Prostate gland (tissue), 2 donors: Measurements from ENCODE around the gene TP53I11. TPM values are rescaled to one million over a fixed set of nuclear protein-coding genes. Genes with fewer than 3 reads are reported as not detected.

Experiments
- DNase-seq: peaks from one replicate; pipeline ENCODE4 v3.0.0-alpha.2; 2019; ENCODE audit warnings: low spot score
- H3K27ac ChIP-seq, 2 donors: fragments of 200-600 bp; sonication (generic); 2 replicates each; pipeline ENCODE4 v1.5.1; 2017 to 2019
- H3K27me3 ChIP-seq: fragments of 200-600 bp; sonication (generic); replicated peaks from 2 replicates; pipeline ENCODE4 v1.5.1; 2019; ENCODE audit not compliant: insufficient read depth
- H3K36me3 ChIP-seq, 2 donors: fragments of 200-600 bp; sonication (generic); 1 replicate in 1 of 2; 2 replicates in 1 of 2; pipeline versions ENCODE4 v1.5.1 to v1.8.1; 2017 to 2019
- H3K4me1 ChIP-seq: fragments of 200-600 bp; sonication (generic); replicated peaks from 2 replicates; pipeline ENCODE4 v1.5.1; 2019
- H3K4me3 ChIP-seq, 2 donors: fragments of 200-600 bp; sonication (generic); 2 replicates each; pipeline ENCODE4 v1.5.1; 2017 to 2019
- H3K9me3 ChIP-seq: fragments of 200-600 bp; sonication (generic); 2 replicates; pipeline ENCODE4 v1.5.1; 2017
- CTCF ChIP-seq, 4 experiments: fragments of 200-600 bp in 2 of 4; fragments of 450-650 bp in 2 of 4; sonication (generic) in 2 of 4; IDR thresholded peaks; 1 replicate in 3 of 4; 2 replicates in 1 of 4; pipeline ENCODE4 v1.5.1; 2016 to 2019; ENCODE audit warnings: antibody characterized with exemption in 4 of 4, mild to moderate bottlenecking in 2 of 4, moderate library complexity in 2 of 4
- POLR2A ChIP-seq: fragments of 450-650 bp; IDR thresholded peaks from one replicate; pipeline ENCODE4 v1.6.1; 2016; ENCODE audit warnings: antibody characterized with exemption, mild to moderate bottlenecking
- POLR2AphosphoS5 ChIP-seq: sonication (generic); formaldehyde crosslinking; IDR thresholded peaks from one replicate; pipeline ENCODE4 v1.6.1; 2017; ENCODE audit warnings: antibody characterized with exemption
- WGBS: methylation state at CpG from one replicate; pipeline ENCODE4 v1.1.5; 2018; 5-methylcytosine and 5-hydroxymethylcytosine counted together
- intact Hi-C: fragments of 100-400 bp; cut with DNase I; formaldehyde crosslinking; loops from one replicate; pipeline ENCODE4 v1.14.2; 2022
- total RNA-seq, 2 donors: library from RNA; depleted of rRNA; stranded (reverse); fragments of >200 nt; gene quantifications; one replicate each; pipeline ENCODE4 v1.1.0, GENCODE V29; 2016

Gene TP53I11
- total RNA-seq, 2 donors from 2014 or later, result 72.0 to 115 TPM

GRCh38 chr11:44934110-44934509 lies 16.6 kb downstream of the TP53I11 start:
- Histone ChIP-seq H3K9me3 (no peaks in the 10 kb centered on the region), H3K27ac (no peak overlapping the region), H3K27me3 (no peaks in the 10 kb centered on the region), H3K4me1 (no peaks in the 10 kb centered on the region), H3K4me3 (no peak overlapping the region), H3K36me3 (no peaks in the 10 kb centered on the region)
- intact Hi-C loops, result loop anchor here (10.0 kb wide), 2 partner anchors 361 to 401 kb away; no protein-coding TSS in a partner anchor
- no peak for TF ChIP-seq POLR2AphosphoS5
- TF ChIP-seq POLR2A, result no peak
- no peak for DNase-seq
- WGBS, result 79% methylated on average over 2 of the region's 2 CpGs

GRCh38 chr11:44931466-44931865 lies 19.2 kb downstream of the TP53I11 start:
- no peaks in the 10 kb centered on the region for H3K4me1 ChIP-seq
- TF ChIP-seq POLR2AphosphoS5 (no peak), CTCF (IDR thresholded peaks at IDR 0.05) (no peak), POLR2A (no peak)
- no peaks in the 10 kb centered on the region for H3K27me3 ChIP-seq
- H3K4me3 ChIP-seq, result no peak overlapping the region
- intact Hi-C loops, result loop anchor here (10.0 kb wide), 2 partner anchors 363 to 403 kb away; no protein-coding TSS in a partner anchor
- H3K9me3 ChIP-seq, result no peaks in the 10 kb centered on the region
- DNase-seq, result no peak
- no peak overlapping the region for H3K27ac ChIP-seq
- WGBS, result 86% methylated on average over 3 of the region's 3 CpGs
- no peaks in the 10 kb centered on the region for H3K36me3 ChIP-seq

- no peak overlapping the region for H3K4me3 ChIP-seq
- no peaks in the 10 kb centered on the region for H3K4me1 ChIP-seq
- H3K27me3 ChIP-seq, result no peaks in the 10 kb centered on the region
- 69% methylated on average over 13 of the region's 13 CpGs for WGBS
- intact Hi-C loops, result loop anchor here (10.0 kb wide), 2 partner anchors 364 to 404 kb away; no protein-coding TSS in a partner anchor
- H3K27ac ChIP-seq, result no peak overlapping the region
- H3K36me3 ChIP-seq, result no peaks in the 10 kb centered on the region
- TF ChIP-seq POLR2A (no peak), POLR2AphosphoS5 (no peak), CTCF (IDR thresholded peaks at IDR 0.05) (no peak)
- no peak for DNase-seq
- no peaks in the 10 kb centered on the region for H3K9me3 ChIP-seq
These were observed 19.9 kb downstream of the TP53I11 start for GRCh38 chr11:44930588-44931302.

- WGBS, result 50% methylated on average over 4 of the region's 4 CpGs
- TF ChIP-seq CTCF (IDR thresholded peaks at IDR 0.05), result no peak
- TF ChIP-seq POLR2A, result no peak
- DNase-seq, result no peak
- H3K27ac ChIP-seq, result no peak overlapping the region
- intact Hi-C loops, result no loop called here
- no peaks in the 10 kb centered on the region for H3K9me3 ChIP-seq
- no peaks in the 10 kb centered on the region for H3K27me3 ChIP-seq
- no peaks in the 10 kb centered on the region for H3K36me3 ChIP-seq
- no peak overlapping the region for H3K4me3 ChIP-seq
- no peaks in the 10 kb centered on the region for H3K4me1 ChIP-seq
These were observed 21.9 kb downstream of the TP53I11 start for GRCh38 chr11:44928816-44929215.

- Histone ChIP-seq H3K4me3 (no peak overlapping the region), H3K27ac (no peak overlapping the region), H3K9me3 (no peaks in the 10 kb centered on the region), H3K36me3 (no peaks in the 10 kb centered on the region), H3K27me3 (no peaks in the 10 kb centered on the region), H3K4me1 (no peaks in the 10 kb centered on the region)
- WGBS, result 84% methylated on average over 4 of the region's 4 CpGs
- intact Hi-C loops, result no loop called here
- no peak for TF ChIP-seq POLR2AphosphoS5
- no peak for TF ChIP-seq POLR2A
- TF ChIP-seq CTCF (IDR thresholded peaks at IDR 0.05), result no peak
- no peak for DNase-seq
These were observed 22.5 kb downstream of the TP53I11 start for GRCh38 chr11:44928144-44928543.
